Measurements from ENCODE around the gene IRGQ.

- no peak for TF ChIP-seq CTCF (IDR thresholded peaks at IDR 0.05; ENCODE audit: poor library complexity, severe bottlenecking)
- TF ChIP-seq REST (IDR thresholded peaks at IDR 0.05; ENCODE audit: borderline replicate concordance): no peak
- TF ChIP-seq EZH2 (IDR thresholded peaks at IDR 0.05; ENCODE audit: borderline replicate concordance, insufficient read depth, low read length, poor library complexity, severe bottlenecking): no peak
- no peak for TF ChIP-seq MXI1 (conservative IDR thresholded peaks at IDR 0.05; ENCODE audit: poor library complexity, severe bottlenecking)
Measured at GRCh38 chr19:43605875-43606568, 10.1 kb upstream of the IRGQ start.
